Vagina (tissue), 2 donors: Measurements from ENCODE around the gene ERBB4. TPM values are rescaled to one million over a fixed set of nuclear protein-coding genes. Genes with fewer than 3 reads are reported as not detected.

ENCODE experiments used
- DNase-seq, 2 donors: peaks; one replicate each; pipeline ENCODE4 v3.0.0-alpha.2; 2017; ENCODE audit errors: extremely low spot score in 2 of 2
- H3K27ac ChIP-seq: fragments of 200-600 bp; sonication (generic); one replicate; pipeline ENCODE4 v1.5.1; 2019
- H3K27me3 ChIP-seq: fragments of 200-600 bp; sonication (generic); one replicate; pipeline ENCODE4 v1.5.1; 2019
- H3K36me3 ChIP-seq, 2 donors: fragments of 200-600 bp; sonication (generic); one replicate each; pipeline ENCODE4 v1.5.1; 2017 to 2019
- H3K4me1 ChIP-seq: fragments of 200-600 bp; sonication (generic); one replicate; pipeline ENCODE4 v1.5.1; 2019
- H3K4me3 ChIP-seq, 2 donors: fragments of 200-600 bp; sonication (generic); 1 replicate in 1 of 2; 2 replicates in 1 of 2; pipeline ENCODE4 v1.5.1; 2016 to 2019
- H3K9me3 ChIP-seq: fragments of 200-600 bp; sonication (generic); one replicate; pipeline ENCODE4 v1.5.1; 2019
- POLR2A ChIP-seq, 2 donors: fragments of 450-650 bp; IDR thresholded peaks; one replicate each; pipeline ENCODE4 v1.6.1; 2017; ENCODE audit warnings: antibody characterized with exemption in 2 of 2, mild to moderate bottlenecking in 2 of 2, moderate library complexity in 2 of 2
- POLR2AphosphoS5 ChIP-seq, 2 donors: sonication (generic); formaldehyde crosslinking; IDR thresholded peaks; one replicate each; pipeline ENCODE4 v1.9.0; 2017; ENCODE audit warnings: antibody characterized with exemption in 2 of 2, mild to moderate bottlenecking in 2 of 2, low read depth in 1 of 2; ENCODE audit not compliant: insufficient read depth in 1 of 2
- intact Hi-C: fragments of 100-400 bp; cut with DNase I; formaldehyde crosslinking; loops from one replicate; pipeline ENCODE4 v1.15.1; 2023
- total RNA-seq: library from RNA; depleted of rRNA; stranded (reverse); fragments of >200 nt; gene quantifications from one replicate; pipeline ENCODE4 v1.2.3, GENCODE V29; 2016
- TF ChIP-seq, protein P1 (sequence below), 3 experiments: fragments of 450-650 bp in 2 of 3; fragments of 200-600 bp in 1 of 3; sonication (generic) in 1 of 3; IDR thresholded peaks; one replicate each; pipeline ENCODE4 v1.5.1; 2017 to 2019; ENCODE audit warnings: antibody characterized with exemption in 3 of 3, mild to moderate bottlenecking in 2 of 3, moderate library complexity in 2 of 3

The ERBB4 gene
- total RNA-seq, 1 donor from 2014 or later, result 0.25 TPM

DNA sequence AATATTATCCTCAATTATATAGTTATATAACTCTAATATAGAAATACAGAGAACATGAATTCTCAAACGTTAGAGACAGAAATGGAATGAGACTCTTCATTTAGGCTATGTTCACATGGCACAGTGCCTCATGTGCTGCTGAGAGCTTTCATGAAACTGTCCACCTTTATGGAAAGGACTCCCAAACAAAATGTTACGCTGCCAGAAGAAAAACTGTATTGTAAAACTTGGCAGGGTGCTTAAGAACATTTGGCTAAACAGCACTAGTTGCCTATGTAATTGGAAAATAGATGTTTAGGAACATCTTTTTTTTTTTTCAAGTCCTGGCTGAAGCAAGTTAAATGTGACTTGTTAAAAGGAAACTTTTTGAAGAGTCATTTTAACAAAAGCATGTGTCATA lies 396.0 kb downstream of the ERBB4 start:
- no peak overlapping the region for H3K4me3 ChIP-seq
- H3K4me1 ChIP-seq, result no peaks in the 10 kb centered on the region
- no peak for DNase-seq
- no peak overlapping the region for H3K27ac ChIP-seq
- no peaks in the 10 kb centered on the region for H3K27me3 ChIP-seq
- H3K36me3 ChIP-seq, result no peaks in the 10 kb centered on the region
- intact Hi-C loops, result no loop called here
- TF ChIP-seq POLR2AphosphoS5 (IDR thresholded peaks at IDR 0.05; ENCODE audit: insufficient read depth in 1 of 2, low read depth in 1 of 2), result no peak
- TF ChIP-seq, protein P1, sequence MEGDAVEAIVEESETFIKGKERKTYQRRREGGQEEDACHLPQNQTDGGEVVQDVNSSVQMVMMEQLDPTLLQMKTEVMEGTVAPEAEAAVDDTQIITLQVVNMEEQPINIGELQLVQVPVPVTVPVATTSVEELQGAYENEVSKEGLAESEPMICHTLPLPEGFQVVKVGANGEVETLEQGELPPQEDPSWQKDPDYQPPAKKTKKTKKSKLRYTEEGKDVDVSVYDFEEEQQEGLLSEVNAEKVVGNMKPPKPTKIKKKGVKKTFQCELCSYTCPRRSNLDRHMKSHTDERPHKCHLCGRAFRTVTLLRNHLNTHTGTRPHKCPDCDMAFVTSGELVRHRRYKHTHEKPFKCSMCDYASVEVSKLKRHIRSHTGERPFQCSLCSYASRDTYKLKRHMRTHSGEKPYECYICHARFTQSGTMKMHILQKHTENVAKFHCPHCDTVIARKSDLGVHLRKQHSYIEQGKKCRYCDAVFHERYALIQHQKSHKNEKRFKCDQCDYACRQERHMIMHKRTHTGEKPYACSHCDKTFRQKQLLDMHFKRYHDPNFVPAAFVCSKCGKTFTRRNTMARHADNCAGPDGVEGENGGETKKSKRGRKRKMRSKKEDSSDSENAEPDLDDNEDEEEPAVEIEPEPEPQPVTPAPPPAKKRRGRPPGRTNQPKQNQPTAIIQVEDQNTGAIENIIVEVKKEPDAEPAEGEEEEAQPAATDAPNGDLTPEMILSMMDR (IDR thresholded peaks at IDR 0.05), result no peak
- TF ChIP-seq POLR2A (IDR thresholded peaks at IDR 0.05), result no peak
- no peaks in the 10 kb centered on the region for H3K9me3 ChIP-seq

- no peaks in the 10 kb centered on the region for H3K36me3 ChIP-seq
- no peaks in the 10 kb centered on the region for H3K4me1 ChIP-seq
- no peaks in the 10 kb centered on the region for H3K9me3 ChIP-seq
- no peak overlapping the region for H3K27ac ChIP-seq
- intact Hi-C loops, result no loop called here
- DNase-seq, result no peak
- no peak overlapping the region for H3K4me3 ChIP-seq
- H3K27me3 ChIP-seq, result no peaks in the 10 kb centered on the region
- no peak for TF ChIP-seq POLR2A (IDR thresholded peaks at IDR 0.05)
- TF ChIP-seq POLR2AphosphoS5 (IDR thresholded peaks at IDR 0.05; ENCODE audit: insufficient read depth in 1 of 2, low read depth in 1 of 2), result no peak
- TF ChIP-seq, protein P1 (IDR thresholded peaks at IDR 0.05), result no peak
Measured at GRCh38 chr2:212141499-212141898, 397.1 kb downstream of the ERBB4 start.

GRCh38 chr2:212136216-212136795 lies 402.3 kb downstream of the ERBB4 start:
- H3K36me3 ChIP-seq, result no peaks in the 10 kb centered on the region
- no peak for TF ChIP-seq POLR2AphosphoS5 (IDR thresholded peaks at IDR 0.05; ENCODE audit: insufficient read depth in 1 of 2, low read depth in 1 of 2)
- TF ChIP-seq, protein P1 (IDR thresholded peaks at IDR 0.05), result no peak
- no peak for TF ChIP-seq POLR2A (IDR thresholded peaks at IDR 0.05)
- no peaks in the 10 kb centered on the region for H3K4me1 ChIP-seq
- no peaks in the 10 kb centered on the region for H3K27me3 ChIP-seq
- H3K9me3 ChIP-seq, result no peaks in the 10 kb centered on the region
- intact Hi-C loops, result no loop called here
- no peak overlapping the region for H3K27ac ChIP-seq
- no peak overlapping the region for H3K4me3 ChIP-seq
- no peak for DNase-seq

DNA sequence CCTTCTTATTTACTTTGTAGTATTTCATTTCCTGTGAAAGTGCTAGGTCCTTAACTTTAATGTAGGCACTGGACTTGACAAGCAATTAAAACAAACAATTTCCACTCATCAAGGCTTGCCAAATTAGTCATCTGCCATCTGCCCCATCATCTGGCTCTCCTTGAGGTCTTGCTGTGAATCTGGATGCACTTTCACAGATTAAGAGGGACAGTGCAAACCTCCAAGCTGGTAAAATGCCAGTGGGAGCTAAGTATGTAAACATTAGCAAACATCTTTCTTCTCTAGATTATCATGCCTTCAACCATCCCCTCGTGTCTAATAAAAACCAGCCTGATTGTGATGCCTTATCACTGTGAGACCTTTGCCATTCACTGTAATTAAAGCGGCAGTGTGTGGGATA lies 402.9 kb downstream of the ERBB4 start:
- Histone ChIP-seq H3K9me3 (no peaks in the 10 kb centered on the region), H3K36me3 (no peaks in the 10 kb centered on the region), H3K27ac (no peak overlapping the region), H3K4me3 (no peak overlapping the region), H3K27me3 (no peaks in the 10 kb centered on the region), H3K4me1 (no peaks in the 10 kb centered on the region)
- intact Hi-C loops, result no loop called here
- TF ChIP-seq POLR2A (IDR thresholded peaks at IDR 0.05) (no peak), POLR2AphosphoS5 (IDR thresholded peaks at IDR 0.05; ENCODE audit: insufficient read depth in 1 of 2, low read depth in 1 of 2) (no peak)
- TF ChIP-seq, protein P1 (IDR thresholded peaks at IDR 0.05), result no peak
- DNase-seq, result no peak

GRCh38 chr2:212133337-212133736 lies 405.3 kb downstream of the ERBB4 start:
- H3K36me3 ChIP-seq, result no peaks in the 10 kb centered on the region
- TF ChIP-seq, protein P1 (IDR thresholded peaks at IDR 0.05), result no peak
- no peak for TF ChIP-seq POLR2A (IDR thresholded peaks at IDR 0.05)
- TF ChIP-seq POLR2AphosphoS5 (IDR thresholded peaks at IDR 0.05; ENCODE audit: insufficient read depth in 1 of 2, low read depth in 1 of 2), result no peak
- intact Hi-C loops, result no loop called here

More at GRCh38 chr2:212133337-212133736, 405.3 kb downstream of the ERBB4 start:
- DNase-seq, result no peak
- H3K27me3 ChIP-seq, result no peaks in the 10 kb centered on the region
- no peaks in the 10 kb centered on the region for H3K9me3 ChIP-seq
- H3K27ac ChIP-seq, result no peak overlapping the region
- no peak overlapping the region for H3K4me3 ChIP-seq
- no peaks in the 10 kb centered on the region for H3K4me1 ChIP-seq
